Endothelial cell of umbilical vein (primary cell): ENCODE data around the gene NSDHL. TPM values are rescaled to one million over a fixed set of nuclear protein-coding genes. Genes with fewer than 3 reads are reported as not detected.

Source experiments
- BruUV-seq: library from RNA; stranded (reverse); fragments of 400-500 nt; replicated peaks from 2 replicates; lab custom pipeline; 2021; lab: Mats Ljungman, UMichigan
- CTCF ChIA-PET: fragments of 300-600, 350-600 bp; sonication (Branson Sonifier 250); formaldehyde crosslinking; loops from one replicate; lab custom pipeline; 2021; ENCODE audit warnings: antibody characterized with exemption, inconsistent platforms; lab: Charles Lee
- POLR2A ChIA-PET: fragments of 300-600, 350-600 bp; sonication (Branson Sonifier 250); formaldehyde crosslinking; loops from one replicate; lab custom pipeline; 2021; ENCODE audit warnings: antibody characterized with exemption, inconsistent platforms; lab: Charles Lee
- DNase-seq: peaks from one replicate; pipeline ENCODE4 v3.0.0-alpha.2; 2011; ENCODE audit warnings: low read depth, low spot score
- FAIRE-seq: peaks from 2 replicates; lab custom pipeline; 2011; peaks lifted over from hg19 to GRCh38; lab: Jason Lieb, UNC
- H2AFZ ChIP-seq: 2 replicates; pipeline ENCODE4 v1.6.0; 2012; ENCODE audit warnings: low read depth, low read length, control low read depth, inconsistent platforms
- H3K27ac ChIP-seq: 2 replicates; pipeline ENCODE4 v1.5.1; 2011; ENCODE audit warnings: low read depth, mild to moderate bottlenecking, control low read depth, low read length, moderate library complexity; ENCODE audit not compliant: insufficient read depth
- H3K27me3 ChIP-seq, 2 experiments: 2 replicates each; pipeline versions ENCODE4 v1.6.0 to v1.6.1; 2011; ENCODE audit warnings: low read length in 2 of 2, mixed read lengths in 1 of 2; ENCODE audit not compliant: control insufficient read depth in 2 of 2, insufficient read depth in 2 of 2
- H3K36me3 ChIP-seq, 2 experiments: 2 replicates in 1 of 2; 3 replicates in 1 of 2; pipeline ENCODE4 v1.5.1; 2011; ENCODE audit warnings: low read length in 2 of 2, mild to moderate bottlenecking in 1 of 2, moderate library complexity in 1 of 2; ENCODE audit not compliant: control insufficient read depth in 2 of 2, insufficient read depth in 2 of 2; ENCODE audit errors: extremely low read depth in 1 of 2
- H3K4me1 ChIP-seq: 3 replicates; pipeline ENCODE4 v1.5.1; 2011; ENCODE audit warnings: mild to moderate bottlenecking, low read length; ENCODE audit not compliant: control insufficient read depth, insufficient read depth; ENCODE audit errors: extremely low read depth
- H3K4me2 ChIP-seq: 2 replicates; pipeline ENCODE4 v1.6.1; 2011; ENCODE audit warnings: low read length, control low read depth, mixed read lengths; ENCODE audit not compliant: insufficient read depth
- H3K4me3 ChIP-seq, 3 experiments: fragments of 200-600 bp in 1 of 3; sonication (generic), shearing (Covaris generic) in 1 of 3; replicated peaks in 1 of 3; 2 replicates each; pipeline ENCODE4 v1.5.1; 2011 to 2016; ENCODE audit warnings: control low read depth in 3 of 3, low read length in 3 of 3, mild to moderate bottlenecking in 2 of 3, inconsistent platforms in 1 of 3, low read depth in 1 of 3, moderate library complexity in 1 of 3; ENCODE audit not compliant: insufficient read depth in 1 of 3
- H3K79me2 ChIP-seq: 2 replicates; pipeline ENCODE4 v1.6.0; 2012; ENCODE audit warnings: low read length, inconsistent platforms; ENCODE audit not compliant: control insufficient read depth, insufficient read depth
- H3K9ac ChIP-seq: replicated peaks from 2 replicates; pipeline ENCODE3; 2011; ENCODE audit warnings: low read length, control low read depth; ENCODE audit not compliant: insufficient read depth; ENCODE audit errors: extremely low read depth
- H3K9me1 ChIP-seq: replicated peaks from 3 replicates; pipeline ENCODE4 v1.6.0; 2011; ENCODE audit warnings: mild to moderate bottlenecking, low read length; ENCODE audit not compliant: control insufficient read depth, insufficient read depth; ENCODE audit errors: extremely low read depth
- H3K9me3 ChIP-seq: replicated peaks from 2 replicates; pipeline ENCODE4 v1.5.1; 2012; ENCODE audit warnings: low read length, inconsistent platforms; ENCODE audit not compliant: control insufficient read depth, insufficient read depth
- H4K20me1 ChIP-seq: replicated peaks from 2 replicates; pipeline ENCODE3; 2011; ENCODE audit warnings: mild to moderate bottlenecking, low read length; ENCODE audit not compliant: control insufficient read depth, insufficient read depth; ENCODE audit errors: extremely low read depth
- CTCF ChIP-seq, 2 donors: IDR thresholded peaks; 1 replicate in 1 of 2; 2 replicates in 1 of 2; pipeline ENCODE4 v1.5.1; 2011; ENCODE audit warnings: low read length in 2 of 2, mild to moderate bottlenecking in 2 of 2, moderate library complexity in 2 of 2, control low read depth in 1 of 2, inconsistent platforms in 1 of 2, low read depth in 1 of 2; ENCODE audit not compliant: insufficient read depth in 1 of 2; ENCODE audit errors: extremely low read depth in 1 of 2
- EZH2 ChIP-seq: IDR thresholded peaks from 2 replicates; pipeline ENCODE4 v1.6.1; 2012; ENCODE audit warnings: borderline replicate concordance, low read depth, mild to moderate bottlenecking, moderate library complexity, low read length, inconsistent platforms; ENCODE audit not compliant: severe bottlenecking
- FOS ChIP-seq: IDR thresholded peaks from 2 replicates; pipeline ENCODE4 v1.6.1; 2011; ENCODE audit warnings: mild to moderate bottlenecking, low read length, moderate library complexity, borderline replicate concordance; ENCODE audit not compliant: insufficient read depth
- GATA2 ChIP-seq: IDR thresholded peaks from 2 replicates; pipeline ENCODE4 v1.7.0; 2011; ENCODE audit warnings: low read depth, mild to moderate bottlenecking, moderate library complexity, mixed read lengths, low read length; ENCODE audit not compliant: insufficient read length, insufficient read depth
- JUN ChIP-seq: IDR thresholded peaks from 2 replicates; pipeline ENCODE4 v1.6.1; 2011; ENCODE audit warnings: borderline replicate concordance, low read depth; ENCODE audit not compliant: insufficient read length, insufficient read depth
- MAX ChIP-seq: IDR thresholded peaks from 2 replicates; pipeline ENCODE4 v1.6.1; 2011; ENCODE audit not compliant: insufficient read depth, insufficient read length
- MYC ChIP-seq: IDR thresholded peaks from one replicate; pipeline ENCODE4 v1.6.1; 2011; ENCODE audit warnings: mild to moderate bottlenecking, low read depth, low read length
- POLR2A ChIP-seq: IDR thresholded peaks from 2 replicates; pipeline ENCODE4 v1.6.1; 2012; ENCODE audit warnings: low read depth, mild to moderate bottlenecking, control low read depth, low read length
- POLR2AphosphoS5 ChIP-seq: IDR thresholded peaks from 2 replicates; pipeline ENCODE4 v1.6.1; 2012; ENCODE audit warnings: low read depth, mild to moderate bottlenecking, control low read depth, low read length, moderate library complexity; ENCODE audit not compliant: insufficient read depth
- dilution Hi-C: fragments of 300-500 bp; cut with MboI; formaldehyde crosslinking; loops from one replicate; pipeline ENCODE4 v1.15.0; 2019; ENCODE audit warnings: low sequenced_read_pairs; ENCODE audit not compliant: extremely low pct_ligation_motif_present
- intact Hi-C: fragments of 100-400 bp; cut with micrococcal nuclease; formaldehyde crosslinking; loops from one replicate; pipeline ENCODE4 v1.10.0; 2022
- polyA plus RNA-seq, 4 experiments: library from polyadenylated mRNA; depleted of rRNA in 3 of 4; stranded (reverse) in 3 of 4; unstranded in 1 of 4; fragments of >200 nt; gene quantifications; 2 replicates each; pipeline versions ENCODE4 v1.2.1 to v1.2.3, GENCODE V29; 2011 to 2012; ENCODE audit warnings: missing spikeins in 1 of 4
- total RNA-seq: library from RNA; stranded (reverse); gene quantifications from 2 replicates; pipeline ENCODE4 v1.2.3, GENCODE V29; 2021

Gene NSDHL
- total and polyA plus RNA-seq, 2 donors (not counting 3 experiments of a cell fraction or from before 2014, with no cell fraction given) = 40.0 to 43.7 TPM

- intact Hi-C loops = no loop called here
- ChIA-PET CTCF (no interaction called here), POLR2A (no interaction called here)
- dilution Hi-C loops = no loop called here
- Histone ChIP-seq H3K36me3 (peaks cover 3 to 12% of the 10 kb centered on the region in 2 experiments), H3K4me2 (no peak overlapping the region), H3K4me1 (no peaks in the 10 kb centered on the region), H3K9me3 (no peaks in the 10 kb centered on the region), H3K4me3 (no peak overlapping the region), H4K20me1 (no peaks in the 10 kb centered on the region), H3K9ac (no peak overlapping the region), H3K9me1 (no peaks in the 10 kb centered on the region), H3K27ac (no peak overlapping the region), H3K79me2 (no peaks in the 10 kb centered on the region), H2AFZ (no peak overlapping the region), H3K27me3 (no peaks in the 10 kb centered on the region)
- DNase-seq (no peak), FAIRE-seq (peak; percentile 55)
- no peak for TF ChIP-seq POLR2A
- TF ChIP-seq POLR2AphosphoS5 = no peak
- TF ChIP-seq MYC = no peak
- TF ChIP-seq GATA2 = no peak
- TF ChIP-seq CTCF (IDR thresholded peaks at IDR 0.05; ENCODE audit: extremely low read depth in 1 of 2, insufficient read depth in 1 of 2, low read depth in 1 of 2, low read length in 2 of 2) = no peak
- no peak for TF ChIP-seq FOS
- no peak for TF ChIP-seq MAX
- no peak for TF ChIP-seq JUN
- TF ChIP-seq EZH2 = no peak
- no TSS peak for BruUV-seq
Observed at GRCh38 chrX:152869972-152870371, 39.1 kb downstream of the NSDHL start.
